ENCODE results near the gene JHY.

Gene JHY

DNA sequence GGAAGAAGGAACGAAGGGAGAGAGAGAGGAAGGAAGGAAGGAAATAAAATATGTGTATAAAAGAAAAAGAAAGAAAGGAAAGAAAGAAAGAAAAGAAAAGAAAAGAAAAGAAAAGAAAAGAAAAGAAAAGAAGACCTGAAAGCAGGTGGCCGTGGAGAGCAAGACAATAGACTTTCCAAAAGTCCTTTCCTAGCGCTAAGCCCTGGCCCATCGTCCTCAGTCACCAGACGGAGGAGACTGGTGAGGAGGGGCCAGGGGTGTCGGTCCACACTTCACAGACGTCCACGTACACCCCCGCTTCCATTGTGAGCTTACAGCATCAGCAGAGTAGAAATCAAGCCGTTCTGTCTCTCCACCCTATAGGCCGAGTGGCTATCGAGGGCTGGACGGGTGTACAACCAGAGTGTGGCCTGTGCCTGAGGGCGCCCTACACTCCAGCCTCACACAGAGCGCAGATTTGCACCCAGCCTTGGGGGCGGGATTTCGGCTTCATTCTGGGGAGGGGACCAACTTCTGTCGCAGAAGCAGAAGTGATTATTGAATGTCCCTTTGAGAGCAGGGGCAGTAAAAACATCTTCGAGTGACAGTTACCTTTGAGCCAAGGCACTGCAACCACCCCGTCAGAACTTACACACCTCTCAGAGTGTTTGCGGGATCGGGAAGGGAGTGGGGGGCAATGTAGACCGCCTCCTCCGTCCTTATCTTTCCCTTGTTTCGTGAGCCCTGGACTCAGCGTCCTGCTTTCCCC lies 101.1 kb downstream of the JHY start:
- FAIRE-seq (no peak), DNase-seq (ENCODE audit: insufficient read length, low spot score) (no peak)
- TF ChIP-seq, protein P1, sequence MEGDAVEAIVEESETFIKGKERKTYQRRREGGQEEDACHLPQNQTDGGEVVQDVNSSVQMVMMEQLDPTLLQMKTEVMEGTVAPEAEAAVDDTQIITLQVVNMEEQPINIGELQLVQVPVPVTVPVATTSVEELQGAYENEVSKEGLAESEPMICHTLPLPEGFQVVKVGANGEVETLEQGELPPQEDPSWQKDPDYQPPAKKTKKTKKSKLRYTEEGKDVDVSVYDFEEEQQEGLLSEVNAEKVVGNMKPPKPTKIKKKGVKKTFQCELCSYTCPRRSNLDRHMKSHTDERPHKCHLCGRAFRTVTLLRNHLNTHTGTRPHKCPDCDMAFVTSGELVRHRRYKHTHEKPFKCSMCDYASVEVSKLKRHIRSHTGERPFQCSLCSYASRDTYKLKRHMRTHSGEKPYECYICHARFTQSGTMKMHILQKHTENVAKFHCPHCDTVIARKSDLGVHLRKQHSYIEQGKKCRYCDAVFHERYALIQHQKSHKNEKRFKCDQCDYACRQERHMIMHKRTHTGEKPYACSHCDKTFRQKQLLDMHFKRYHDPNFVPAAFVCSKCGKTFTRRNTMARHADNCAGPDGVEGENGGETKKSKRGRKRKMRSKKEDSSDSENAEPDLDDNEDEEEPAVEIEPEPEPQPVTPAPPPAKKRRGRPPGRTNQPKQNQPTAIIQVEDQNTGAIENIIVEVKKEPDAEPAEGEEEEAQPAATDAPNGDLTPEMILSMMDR (IDR thresholded peaks at IDR 0.05; ENCODE audit: insufficient read depth, missing control alignments): no peak

DNA sequence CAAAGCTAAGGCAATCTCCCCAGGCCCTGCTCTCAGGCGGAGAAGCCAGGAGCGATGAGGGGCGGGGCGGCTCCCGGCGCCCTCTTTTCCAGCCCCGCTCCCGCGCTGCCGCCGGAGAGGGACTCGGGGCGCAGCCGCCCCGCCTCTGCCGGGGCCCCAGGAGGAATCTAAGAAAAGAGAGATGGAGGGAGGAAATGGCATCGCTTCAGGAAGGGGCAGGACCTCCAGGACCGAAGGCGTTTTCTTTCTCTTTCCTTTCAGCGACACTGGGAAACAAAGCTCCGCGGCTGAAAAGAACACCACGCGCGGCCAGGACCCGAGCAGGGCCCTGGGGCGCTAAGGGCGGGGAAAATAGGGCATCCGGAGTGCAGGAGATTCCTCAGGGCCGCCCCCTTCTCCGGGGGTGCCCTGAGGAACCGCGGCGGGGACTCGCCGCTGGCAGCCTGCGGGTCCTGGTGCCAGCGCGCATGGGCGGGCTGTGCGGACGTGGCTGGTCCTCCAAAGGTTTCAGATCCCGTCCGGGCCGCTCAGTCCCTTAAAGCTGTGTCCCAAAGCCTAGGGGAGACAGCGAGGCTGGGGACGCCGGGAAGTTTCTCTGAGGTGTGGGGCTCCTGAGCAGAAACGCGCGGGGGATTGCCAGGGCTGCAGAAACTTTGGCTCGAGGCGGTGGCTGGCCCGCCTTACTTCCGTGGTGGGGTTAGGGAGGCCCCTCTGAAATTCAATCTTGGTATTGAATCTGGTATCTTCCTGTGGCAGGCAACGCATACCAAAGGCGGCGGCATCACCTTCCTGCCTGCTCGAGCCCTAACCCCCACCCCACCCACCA lies 101.8 kb downstream of the JHY start:
- DNase-seq (ENCODE audit: insufficient read length, low spot score): no peak
- FAIRE-seq: no peak
- TF ChIP-seq, protein P1 (IDR thresholded peaks at IDR 0.05; ENCODE audit: insufficient read depth, missing control alignments): no peak

DNA sequence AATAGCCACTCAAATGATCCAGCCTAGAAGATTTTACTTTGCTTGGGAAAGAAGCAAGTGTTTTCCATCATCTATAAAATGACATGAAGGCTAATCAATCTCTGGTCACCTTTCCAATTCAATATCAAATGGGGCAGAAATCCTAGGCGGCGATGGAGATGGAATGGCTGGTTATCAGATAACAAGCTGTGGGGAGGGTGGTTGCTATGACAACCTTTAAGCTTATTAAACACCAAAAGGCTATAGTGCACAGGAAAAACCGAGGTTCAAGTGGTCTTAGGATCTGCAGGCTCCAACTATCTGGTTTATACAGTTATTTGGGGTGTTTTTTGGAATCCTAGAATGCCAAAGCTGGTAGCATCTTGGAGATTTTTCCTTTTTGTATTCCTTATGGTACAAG lies 113.0 kb downstream of the JHY start:
- TF ChIP-seq, protein P1 (IDR thresholded peaks at IDR 0.05; ENCODE audit: insufficient read depth, missing control alignments): no peak
- no peak for DNase-seq (ENCODE audit: insufficient read length, low spot score)
- no peak for FAIRE-seq

DNA sequence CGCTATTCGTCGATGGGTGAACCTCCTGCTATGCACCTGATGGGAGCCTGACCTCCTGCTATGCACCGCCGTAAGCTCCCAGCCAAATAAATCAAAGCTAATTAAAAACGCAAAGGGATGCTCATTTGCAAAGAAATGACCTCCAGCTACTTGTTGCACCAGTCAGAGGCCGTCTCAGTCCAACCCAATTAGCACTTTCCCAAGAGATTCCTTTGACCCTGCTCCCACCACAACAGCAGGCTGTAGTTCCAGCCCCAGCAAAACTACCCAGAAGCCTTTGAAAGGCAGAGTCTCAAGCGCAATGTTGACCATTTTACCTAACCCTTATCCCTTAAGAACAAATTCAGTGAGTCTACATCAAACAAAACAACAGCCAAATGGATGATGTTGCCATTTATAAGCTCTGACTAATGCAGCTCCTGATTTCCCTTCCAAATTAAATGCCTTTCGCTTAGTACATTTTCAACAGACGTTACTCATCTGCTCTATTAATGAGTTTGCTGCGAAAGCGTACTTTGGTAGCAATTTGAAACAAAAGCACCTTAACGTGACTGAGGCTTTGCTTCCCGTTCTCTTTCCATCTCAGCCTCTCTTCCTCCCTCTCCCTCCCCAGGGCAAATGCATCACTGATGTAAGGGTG lies 116.3 kb downstream of the JHY start:
- DNase-seq (ENCODE audit: insufficient read length, low spot score): no peak
- FAIRE-seq: no peak
- TF ChIP-seq, protein P1 (IDR thresholded peaks at IDR 0.05; ENCODE audit: insufficient read depth, missing control alignments): no peak

DNA sequence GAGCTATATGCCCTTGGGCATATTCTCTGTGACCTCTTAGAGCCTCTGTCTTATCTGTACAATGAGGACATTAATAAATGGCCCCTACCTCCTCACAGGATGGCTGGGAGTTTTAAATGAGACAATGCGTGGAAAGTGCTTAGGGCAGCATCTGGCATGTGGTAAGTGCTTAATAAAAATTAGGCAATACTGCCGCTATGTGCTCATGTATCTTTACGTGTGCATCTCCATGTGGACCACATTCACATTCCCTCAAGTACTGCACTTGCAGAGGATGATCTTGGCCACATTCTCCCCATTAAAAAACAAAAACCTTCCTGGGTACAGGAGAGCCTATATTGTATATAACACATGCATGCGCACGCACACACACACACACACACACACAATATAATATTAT lies 118.2 kb downstream of the JHY start:
- FAIRE-seq: no peak
- TF ChIP-seq, protein P1 (IDR thresholded peaks at IDR 0.05; ENCODE audit: insufficient read depth, missing control alignments): no peak
- no peak for DNase-seq (ENCODE audit: insufficient read length, low spot score)

DNA sequence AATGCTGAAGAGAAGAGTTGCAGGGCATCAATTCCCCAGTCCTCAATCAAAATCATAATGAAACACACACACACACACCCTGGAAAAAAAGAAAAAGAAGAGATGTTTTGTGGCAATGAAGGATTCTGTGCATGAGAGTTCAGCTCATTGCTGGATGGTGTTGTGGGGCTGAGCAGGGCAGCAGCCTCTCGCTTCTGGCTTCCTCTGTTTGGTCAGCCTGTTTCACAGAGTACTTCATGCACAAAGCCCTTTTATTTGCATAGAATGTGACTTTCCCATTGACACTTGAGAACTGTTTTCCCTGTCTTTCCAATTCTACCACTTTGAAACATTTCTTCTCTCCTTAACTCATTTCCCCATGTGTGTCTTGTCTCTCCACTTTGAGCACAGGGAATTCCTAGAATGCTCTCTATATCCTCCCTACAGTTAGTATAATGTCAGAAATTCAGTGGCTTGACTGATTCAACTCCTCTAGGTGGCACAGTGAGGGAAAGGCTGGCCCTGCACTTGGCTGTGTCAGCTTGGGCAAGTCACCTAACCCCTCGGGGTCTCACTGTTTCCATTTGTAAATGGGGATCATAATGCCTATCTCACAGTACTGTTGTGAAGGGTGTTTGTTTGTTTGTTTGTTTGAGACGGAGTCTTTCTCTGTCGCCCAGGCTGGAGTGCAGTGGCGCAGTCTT lies 124.4 kb downstream of the JHY start:
- TF ChIP-seq, protein P1 (IDR thresholded peaks at IDR 0.05; ENCODE audit: insufficient read depth, missing control alignments): no peak
- DNase-seq (ENCODE audit: insufficient read length, low spot score): no peak
- FAIRE-seq: no peak
